Keratinocyte (primary cell): Measurements from ENCODE around the gene BRSK2.

Experiments
- CTCF ChIP-seq, 3 experiments: IDR thresholded peaks in 1 of 3; conservative IDR thresholded peaks in 1 of 3; optimal IDR thresholded peaks in 1 of 3; 2 replicates in 2 of 3; 3 replicates in 1 of 3; pipeline versions ENCODE3 to v1.5.1; 2011; ENCODE audit warnings: low read length in 3 of 3, mild to moderate bottlenecking in 3 of 3, moderate library complexity in 2 of 3, control low read depth in 1 of 3, inconsistent platforms in 1 of 3; ENCODE audit not compliant: insufficient read depth in 2 of 3; ENCODE audit errors: extremely low read depth in 1 of 3
- EZH2 ChIP-seq: IDR thresholded peaks from one replicate; pipeline ENCODE4 v1.6.1; 2012; ENCODE audit warnings: inconsistent platforms, mild to moderate bottlenecking, low read length, moderate library complexity

GRCh38 chr11:1397862-1398527, 8.3 kb downstream of the BRSK2 start:
- no peak for TF ChIP-seq EZH2
- no peak for TF ChIP-seq CTCF (optimal IDR thresholded peaks at IDR 0.05 in 1 of 3, IDR thresholded peaks at IDR 0.05 in 1 of 3, conservative IDR thresholded peaks at IDR 0.05 in 1 of 3; ENCODE audit: extremely low read depth in 1 of 3, insufficient read depth in 2 of 3, low read length in 3 of 3)
